Thoracic aorta (tissue), 2 donors: ENCODE measurements around the gene RNF11. TPM values are rescaled to one million over a fixed set of nuclear protein-coding genes. Genes with fewer than 3 reads are reported as not detected.

Experiments used
- ATAC-seq: fragments of 150-250 bp; one replicate; pipeline ENCODE4 v1.8.0; 2017; ENCODE audit warnings: low read depth; ENCODE audit not compliant: insufficient number of reproducible peaks, low FRiP score
- DNase-seq: peaks from one replicate; pipeline ENCODE4 v3.0.0-alpha.2; 2020; ENCODE audit warnings: low spot score
- H3K27ac ChIP-seq, 2 donors: fragments of 200-600 bp; sonication (generic); 1 replicate in 1 of 2; 2 replicates in 1 of 2; pipeline ENCODE4 v1.5.1; 2016; ENCODE audit warnings: mild to moderate bottlenecking in 2 of 2, moderate library complexity in 2 of 2
- H3K27me3 ChIP-seq: fragments of 200-600 bp; sonication (generic); replicated peaks from 2 replicates; pipeline ENCODE4 v1.6.0; 2016; ENCODE audit warnings: mild to moderate bottlenecking; ENCODE audit not compliant: insufficient read depth
- H3K36me3 ChIP-seq: fragments of 200-600 bp; sonication (generic); one replicate; pipeline ENCODE4 v1.5.1; 2016
- H3K4me1 ChIP-seq, 2 donors: fragments of 200-600 bp; sonication (generic); 1 replicate in 1 of 2; 2 replicates in 1 of 2; pipeline versions ENCODE4 v1.5.1 to v1.6.0; 2016; ENCODE audit warnings: low read depth in 2 of 2, mild to moderate bottlenecking in 1 of 2; ENCODE audit not compliant: control insufficient read depth in 1 of 2
- H3K4me3 ChIP-seq: fragments of 200-600 bp; sonication (generic); 2 replicates; pipeline ENCODE4 v1.5.1; 2016; ENCODE audit warnings: mild to moderate bottlenecking
- H3K9me3 ChIP-seq: fragments of 200-600 bp; sonication (generic); 2 replicates; pipeline ENCODE4 v1.5.1; 2016
- CTCF ChIP-seq: fragments of 200-600 bp; sonication (generic); IDR thresholded peaks from one replicate; pipeline ENCODE4 v1.5.1; 2019; ENCODE audit warnings: antibody characterized with exemption
- total RNA-seq, 2 donors: library from RNA; depleted of rRNA; stranded (reverse); fragments of >200 nt; gene quantifications; one replicate each; pipeline versions ENCODE4 v1.1.0 to v1.2.3, GENCODE V29; 2016

Gene RNF11
- total RNA-seq: 100 to 1,000 TPM; 102 to 112 TPM

DNA sequence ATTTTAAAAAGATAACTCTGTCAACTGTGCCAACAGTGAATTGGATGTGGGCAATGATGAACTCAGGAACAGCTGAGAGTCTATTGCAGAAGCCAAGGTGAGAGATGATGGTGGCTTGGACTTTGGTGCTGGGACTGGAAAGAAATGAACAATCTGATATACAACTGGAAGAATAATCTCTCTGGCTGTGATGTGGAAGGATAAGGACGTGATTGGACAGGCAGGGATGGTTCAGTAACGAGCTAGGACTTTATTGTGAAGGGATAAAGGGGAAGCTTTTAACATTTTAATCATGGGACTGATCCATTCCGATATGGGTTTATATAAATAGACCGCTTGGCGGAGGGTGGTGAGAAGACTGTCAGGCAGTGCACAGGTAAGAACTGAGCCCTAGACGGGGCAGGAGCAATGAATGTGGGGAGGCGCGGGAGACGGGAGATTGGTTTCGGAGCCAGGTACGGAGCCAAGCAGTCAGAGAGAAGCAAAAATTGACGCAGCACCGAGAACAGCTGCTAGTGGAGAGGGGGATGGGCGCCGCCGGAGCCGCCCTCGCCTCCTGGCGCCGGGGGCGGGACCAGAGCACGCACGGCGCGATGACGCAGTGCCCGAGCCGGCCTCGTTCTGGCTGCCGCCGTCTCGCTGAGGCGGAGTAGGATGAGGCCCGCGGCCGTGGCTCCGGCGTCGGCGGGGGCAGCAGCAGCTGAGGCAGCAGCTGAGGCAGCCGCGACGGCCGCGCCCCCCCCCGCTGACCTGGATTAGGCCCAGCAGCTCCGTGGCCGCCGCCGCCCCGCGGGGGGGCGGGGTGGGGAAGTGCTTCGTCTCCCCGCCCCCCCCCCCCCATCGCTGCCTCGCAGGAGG is at the start of gene RNF11:
RNF11 (plus strand) TSS at position 601 of the 858 bp plus-strand sequence. CDS start 484 bp downstream, outside the sequence.
- Histone ChIP-seq H3K27ac (peak within 1 kb of the TSS; percentile 97 to 98), H3K27me3 (no peaks in the 10 kb centered on the region), H3K4me1 (peaks cover 19 to 38% of the 10 kb centered on the region in 2 donors), H3K4me3 (peak within 1 kb of the TSS; percentile 98), H3K36me3 (no peaks in the 10 kb centered on the region), H3K9me3 (no peaks in the 10 kb centered on the region)
- DNase-seq: peak; percentile 66
- no peak for TF ChIP-seq CTCF
- peak; percentile 88 for ATAC-seq

DNA sequence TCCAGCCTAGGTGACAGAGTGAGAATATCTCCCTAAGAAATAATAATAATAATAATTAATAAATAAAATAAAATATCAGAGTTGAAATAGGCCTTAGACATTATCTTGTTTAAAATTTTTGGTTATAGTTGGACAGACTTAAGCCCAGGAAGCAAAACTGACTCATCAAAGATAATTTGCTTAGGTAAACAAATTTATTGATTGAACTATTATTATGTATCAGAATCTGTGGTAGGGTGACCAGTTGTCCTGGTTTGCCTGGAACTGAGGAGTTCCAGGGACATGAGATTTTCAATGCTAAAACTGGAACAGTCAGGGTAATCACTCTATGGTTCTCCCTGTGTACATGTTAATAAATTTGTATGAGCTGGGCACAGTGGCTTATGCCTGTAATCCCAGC is 47.8 kb upstream of the RNF11 start:
- ATAC-seq: no peak

DNA sequence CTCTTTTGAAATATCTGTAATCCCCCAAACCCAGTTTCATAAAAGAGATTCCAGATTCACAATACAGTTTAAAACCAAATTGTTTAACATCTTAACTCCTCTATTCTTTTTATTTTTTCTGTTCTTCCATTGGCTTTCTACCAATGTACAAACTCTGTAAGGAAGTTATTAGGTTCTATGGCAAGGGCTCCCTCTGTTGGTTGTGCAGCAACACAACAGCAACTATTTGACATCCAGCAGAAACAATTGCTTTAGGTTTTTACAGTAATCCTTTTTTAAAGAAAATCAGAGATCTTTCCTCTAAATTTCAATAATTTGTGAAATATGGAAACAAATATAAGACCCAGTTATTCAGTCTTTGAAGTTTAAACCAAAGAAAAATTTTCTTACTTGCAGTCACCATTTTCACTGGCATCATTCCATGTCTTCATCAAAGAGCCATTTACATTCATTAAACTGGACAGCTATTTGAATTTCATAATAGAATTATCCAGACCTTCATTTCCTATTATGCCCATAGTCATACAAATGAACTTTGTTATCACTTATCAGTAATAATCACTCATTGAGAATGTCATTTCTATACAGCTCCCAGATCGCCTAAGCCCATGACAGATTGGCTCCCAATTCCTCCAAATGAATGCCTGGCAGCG is 46.5 kb upstream of the RNF11 start:
- DNase-seq (no peak), ATAC-seq (no peak)
- Histone ChIP-seq H3K27me3 (no peaks in the 10 kb centered on the region), H3K36me3 (no peaks in the 10 kb centered on the region), H3K27ac (no peak overlapping the region), H3K9me3 (no peaks in the 10 kb centered on the region), H3K4me1 (no peaks in the 10 kb centered on the region), H3K4me3 (no peak overlapping the region)
- peak; percentile 74 for TF ChIP-seq CTCF

More for the DNA sequence above, 47.8 kb upstream of the RNF11 start:
- H3K36me3 ChIP-seq: no peaks in the 10 kb centered on the region
- no peak overlapping the region for H3K27ac ChIP-seq
- no peaks in the 10 kb centered on the region for H3K9me3 ChIP-seq
- no peak for DNase-seq
- H3K27me3 ChIP-seq: no peaks in the 10 kb centered on the region
- TF ChIP-seq CTCF: no peak
- no peak overlapping the region for H3K4me3 ChIP-seq
- no peaks in the 10 kb centered on the region for H3K4me1 ChIP-seq

DNA sequence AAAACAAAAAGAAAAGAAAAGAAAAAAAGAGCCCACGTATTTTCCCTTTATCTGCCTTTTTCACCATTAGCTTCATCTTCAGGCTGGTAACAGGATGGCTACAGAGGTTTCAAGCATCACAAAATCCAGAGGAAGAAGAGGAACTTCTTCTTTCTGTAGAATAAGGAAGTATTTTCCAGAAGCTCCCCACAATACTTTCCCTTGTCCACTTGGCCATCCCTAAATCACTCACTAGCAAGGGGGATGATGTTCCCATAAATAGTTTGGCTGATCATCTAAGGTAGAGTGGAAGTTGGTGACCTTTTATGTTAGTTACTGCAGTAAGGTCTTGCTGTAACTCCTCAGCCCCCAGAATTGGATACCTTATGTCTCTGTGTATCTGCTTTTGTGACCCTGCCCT is 45.1 kb upstream of the RNF11 start:
- DNase-seq: no peak
- no peak for TF ChIP-seq CTCF
- Histone ChIP-seq H3K4me1 (no peaks in the 10 kb centered on the region), H3K36me3 (no peaks in the 10 kb centered on the region), H3K27ac (no peak overlapping the region), H3K4me3 (no peak overlapping the region), H3K27me3 (no peaks in the 10 kb centered on the region), H3K9me3 (no peaks in the 10 kb centered on the region)
- no peak for ATAC-seq

DNA sequence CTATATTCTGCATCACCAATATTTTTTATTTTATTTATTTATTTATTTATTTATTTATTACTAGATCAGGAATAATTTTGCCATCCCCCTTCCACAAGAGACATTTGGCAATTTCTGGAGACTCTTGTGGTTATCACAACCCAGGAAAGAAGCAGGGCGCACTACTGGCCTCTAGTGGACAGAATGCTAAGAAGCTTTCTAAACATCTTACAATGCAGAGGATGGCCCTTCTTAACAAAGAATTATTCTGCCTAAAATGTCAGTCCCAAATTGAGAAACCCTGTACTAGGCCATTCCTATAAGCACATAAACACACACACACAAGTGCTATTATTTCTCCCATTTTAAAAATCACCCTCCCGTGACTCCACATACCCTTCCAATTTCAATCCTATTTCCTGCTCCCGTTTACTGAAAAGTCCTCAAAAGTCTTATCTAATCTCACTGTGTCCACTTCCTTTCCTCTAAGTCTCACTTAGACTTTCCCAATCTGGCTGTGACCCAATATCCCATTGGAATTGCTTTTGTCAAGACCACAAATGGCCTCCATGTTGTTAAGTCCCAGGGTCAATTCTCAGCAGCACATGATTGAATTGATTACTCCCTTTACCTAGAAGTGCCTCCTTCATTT is 43.7 kb upstream of the RNF11 start:
- Histone ChIP-seq H3K36me3 (no peaks in the 10 kb centered on the region), H3K4me1 (no peaks in the 10 kb centered on the region), H3K4me3 (no peak overlapping the region), H3K27me3 (no peaks in the 10 kb centered on the region), H3K9me3 (no peaks in the 10 kb centered on the region), H3K27ac (no peak overlapping the region)
- TF ChIP-seq CTCF: peak; percentile 78
- ATAC-seq (peak; percentile 89), DNase-seq (peak; percentile 13)
